Islet of Langerhans (tissue), 1 donor: ENCODE measurements around the gene KRABD2.
A peak's percentile ranks its signal among the peaks of the same experiment; 100 is the strongest.
"Not testable (repeated sequence)": the region's sequence is repeated elsewhere in the genome, so short reads cannot be mapped to it uniquely, and the experiment has no call there.

Experiments
- FAIRE-seq: peaks from one replicate; lab custom pipeline; 2011; peaks lifted over from hg19 to GRCh38; lab: Jason Lieb, UNC

Gene KRABD2

DNA sequence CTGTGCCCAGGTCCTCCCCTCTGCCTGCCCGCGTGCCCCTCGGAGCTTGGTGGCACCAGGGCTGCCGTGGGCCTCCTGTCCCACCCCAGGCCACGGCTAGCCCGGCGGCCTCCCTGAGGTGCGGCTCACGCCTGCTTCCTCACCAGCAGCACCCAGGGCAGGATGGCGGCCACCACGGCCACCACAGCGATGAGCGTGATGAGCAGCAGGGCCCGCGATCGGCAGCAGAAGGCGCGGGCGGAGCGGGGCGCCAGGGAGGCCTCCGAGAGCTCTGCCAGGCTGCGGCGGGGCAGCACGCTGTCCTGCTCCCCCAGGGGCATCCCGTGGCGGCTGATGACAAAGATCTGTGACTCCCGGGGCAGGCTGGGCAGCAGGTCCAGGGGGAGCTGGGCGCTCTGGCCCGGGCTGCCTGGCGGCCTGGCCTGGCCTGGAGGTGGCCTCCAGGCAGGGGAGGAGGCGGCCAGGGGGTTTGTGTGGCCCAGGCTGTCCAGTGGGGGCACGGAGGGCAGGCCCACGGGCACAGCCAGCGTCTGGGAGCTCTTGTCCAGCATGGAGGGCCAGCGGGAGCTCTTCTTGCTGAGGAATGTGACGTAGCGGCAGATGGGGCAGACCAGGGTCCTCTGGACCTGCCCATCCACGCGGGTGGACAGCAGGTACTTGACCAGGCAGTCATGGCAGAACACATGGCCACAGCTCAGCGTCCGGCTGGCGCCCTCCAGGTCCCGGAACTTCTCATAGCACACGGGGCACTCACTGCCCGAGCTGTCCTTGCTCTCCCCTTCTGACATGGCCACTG lies 16.4 kb upstream of the KRABD2 start:
- no peak for FAIRE-seq

DNA sequence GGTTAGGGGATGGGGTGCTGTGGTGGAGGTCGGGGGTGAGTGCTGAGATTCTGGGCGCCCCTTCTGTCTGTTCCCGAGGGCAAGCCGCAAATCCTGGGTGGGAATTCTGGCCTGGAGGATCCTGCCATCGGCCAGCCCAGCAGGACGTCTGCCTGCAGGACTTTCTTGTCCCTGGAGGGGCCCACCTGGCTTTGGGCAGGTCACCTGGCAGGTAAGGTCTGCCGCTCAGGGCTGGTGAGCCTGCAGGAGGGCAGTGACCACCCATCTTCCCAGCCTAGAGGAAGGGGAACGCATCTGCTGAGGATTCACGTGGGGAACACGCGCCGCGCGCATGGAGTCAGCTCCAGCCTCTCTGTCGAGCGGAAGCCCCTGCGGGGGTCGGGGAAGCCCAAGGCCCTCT lies 15.8 kb upstream of the KRABD2 start:
- no peak for FAIRE-seq

DNA sequence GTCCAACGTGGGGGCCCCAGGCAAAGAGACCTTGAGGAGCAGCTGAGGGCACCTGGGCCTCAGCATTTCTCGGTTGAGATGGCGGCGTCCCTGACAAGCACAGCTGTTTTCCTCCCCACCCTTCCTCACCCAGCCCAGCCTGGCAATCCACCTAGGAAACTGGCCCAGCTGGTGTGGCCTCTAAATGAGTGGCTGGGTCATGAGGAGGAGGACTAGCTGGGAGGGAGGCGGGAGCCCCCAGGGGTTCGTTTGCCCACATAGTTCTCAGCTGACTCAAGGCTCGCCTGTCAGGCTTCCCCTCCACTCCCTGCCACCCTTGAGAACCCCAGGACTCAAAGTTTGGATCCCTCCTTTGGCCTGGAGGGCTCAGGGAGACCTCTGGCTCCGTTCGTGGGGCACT lies 15.2 kb upstream of the KRABD2 start:
- no peak for FAIRE-seq

DNA sequence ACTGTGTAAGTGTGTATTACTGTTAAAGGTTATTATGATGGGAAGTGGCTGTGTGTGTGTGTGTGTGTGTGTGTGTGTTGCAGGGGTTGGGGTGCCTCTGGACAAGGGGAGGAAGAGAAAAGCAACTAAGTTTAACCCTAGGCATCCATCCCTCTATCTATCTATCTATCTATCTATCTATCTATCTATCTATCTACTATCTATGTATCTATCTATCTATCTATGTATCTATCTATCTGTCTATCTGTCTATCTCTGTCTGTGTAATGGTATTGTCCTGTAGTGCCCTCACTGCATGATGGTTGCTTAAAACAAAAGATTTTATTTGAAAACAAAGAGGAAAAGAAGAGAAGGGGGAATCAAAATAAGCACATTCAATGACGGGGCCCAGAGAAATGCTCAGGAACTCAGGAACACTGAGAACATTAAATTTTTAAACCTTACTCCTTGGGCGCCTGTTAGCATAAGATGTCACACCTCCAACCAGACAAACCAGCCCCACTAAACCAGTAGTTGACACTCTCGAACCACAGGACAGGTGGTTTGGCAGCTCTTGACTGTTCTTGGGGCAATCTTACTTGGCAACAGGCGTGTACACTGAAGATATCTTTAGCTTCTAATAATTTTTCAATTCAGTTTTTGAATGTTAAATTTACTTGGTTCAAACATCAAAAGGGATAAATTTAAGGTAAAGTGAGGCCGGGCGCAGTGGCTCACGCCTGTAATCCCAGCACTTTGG lies 11.6 kb upstream of the KRABD2 start:
- FAIRE-seq, result no peak

DNA sequence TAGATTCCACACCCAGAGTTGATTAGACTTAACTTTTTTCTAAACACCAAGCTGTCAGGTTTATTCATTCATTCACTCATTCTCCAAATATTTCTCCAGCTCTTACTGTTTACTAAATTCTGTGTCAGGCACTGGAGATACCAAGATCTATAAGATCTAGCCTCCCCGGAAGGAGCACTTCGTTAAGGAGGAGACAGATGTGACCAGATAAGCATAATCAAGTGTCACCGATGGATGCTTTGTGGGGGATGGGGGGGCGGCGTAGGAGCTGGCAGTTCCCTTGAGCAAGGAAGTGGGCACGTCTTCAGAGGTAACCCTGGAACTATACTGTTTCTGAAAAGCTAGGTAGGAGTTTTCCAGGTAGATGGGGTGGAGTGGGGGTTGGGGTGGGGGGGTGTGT lies 10.3 kb upstream of the KRABD2 start:
- no peak for FAIRE-seq

DNA sequence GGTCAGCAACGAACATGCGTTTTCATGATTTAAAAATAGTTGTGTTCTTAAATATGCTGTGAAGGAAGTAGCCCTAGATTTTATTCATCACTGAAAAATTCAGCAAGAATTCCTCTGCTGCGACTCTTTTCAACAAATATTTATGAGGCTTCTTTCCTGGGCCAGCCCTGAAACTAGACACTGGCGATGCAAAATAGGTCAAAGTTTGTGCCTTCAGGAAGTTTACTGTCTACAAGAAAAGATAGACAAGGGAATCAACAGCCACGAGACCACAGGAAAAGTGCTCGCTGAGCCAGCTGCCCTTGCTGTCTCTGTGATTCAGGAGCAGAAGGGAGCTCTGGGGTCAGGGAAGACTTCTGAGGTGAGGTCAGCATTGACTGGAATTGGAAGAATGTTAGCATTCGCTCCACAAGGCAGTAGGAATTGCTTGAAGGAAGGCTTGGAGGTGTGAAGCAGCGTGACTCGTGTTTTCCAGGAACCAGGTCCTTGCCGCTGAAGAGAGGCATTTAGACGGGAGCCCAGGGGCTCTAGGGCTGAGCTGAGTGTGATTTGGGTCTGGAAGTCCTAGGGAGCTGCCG lies 8.4 kb upstream of the KRABD2 start:
- no peak for FAIRE-seq

DNA sequence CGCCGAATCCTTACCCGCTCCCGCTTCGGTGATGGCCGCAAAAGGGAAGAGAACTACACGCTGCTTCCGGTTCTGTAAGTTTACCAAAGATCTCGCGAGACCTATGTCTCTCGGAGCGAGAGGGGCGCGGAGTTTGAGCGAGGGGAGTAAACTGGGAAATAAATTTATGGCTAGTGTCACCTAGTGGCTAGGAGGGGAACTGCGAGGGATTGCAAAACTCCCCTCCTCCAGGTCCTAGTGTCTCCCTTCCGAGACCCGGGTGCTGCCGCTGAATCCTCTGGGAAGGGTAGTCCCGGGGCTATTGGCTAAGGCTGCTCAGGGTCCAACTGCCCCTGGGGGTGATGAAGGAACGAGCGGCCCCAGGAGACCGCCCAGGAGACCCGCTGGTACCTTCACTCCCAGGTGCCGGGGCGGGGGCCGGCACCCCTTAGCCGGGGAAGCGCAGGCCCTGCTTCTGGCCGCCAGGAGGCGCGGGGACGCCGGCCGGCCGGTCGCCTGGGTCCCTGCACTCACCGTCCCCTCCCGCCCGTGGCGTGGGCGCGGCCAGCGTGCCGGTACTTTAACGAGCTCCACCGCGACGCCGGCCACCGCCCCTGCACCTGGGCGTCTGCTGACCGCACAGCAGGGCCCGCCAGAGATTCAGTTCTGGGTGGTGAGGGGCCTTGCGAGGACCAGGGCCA lies 6.8 kb upstream of the KRABD2 start, which contains the start of gene RPL26:
Gene RPL26, minus strand, starts transcription at position 51 of the 680 bp plus-strand sequence. CDS start 883 bp downstream, outside the sequence.
- peak; percentile 92 for FAIRE-seq

DNA sequence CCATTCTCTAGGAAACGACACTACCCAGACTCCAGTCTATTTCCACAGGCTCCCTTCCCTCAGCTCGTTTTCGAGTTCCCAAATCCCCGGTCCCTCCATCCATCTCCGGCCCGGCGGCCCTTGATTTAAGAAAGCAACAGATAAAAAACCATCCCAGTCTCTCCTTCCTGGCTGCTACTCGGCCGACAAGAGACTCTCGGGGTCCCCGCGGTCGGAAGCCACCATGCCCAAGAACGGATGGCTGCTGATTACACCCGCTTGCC lies 6.3 kb upstream of the KRABD2 start:
- no peak for FAIRE-seq

DNA sequence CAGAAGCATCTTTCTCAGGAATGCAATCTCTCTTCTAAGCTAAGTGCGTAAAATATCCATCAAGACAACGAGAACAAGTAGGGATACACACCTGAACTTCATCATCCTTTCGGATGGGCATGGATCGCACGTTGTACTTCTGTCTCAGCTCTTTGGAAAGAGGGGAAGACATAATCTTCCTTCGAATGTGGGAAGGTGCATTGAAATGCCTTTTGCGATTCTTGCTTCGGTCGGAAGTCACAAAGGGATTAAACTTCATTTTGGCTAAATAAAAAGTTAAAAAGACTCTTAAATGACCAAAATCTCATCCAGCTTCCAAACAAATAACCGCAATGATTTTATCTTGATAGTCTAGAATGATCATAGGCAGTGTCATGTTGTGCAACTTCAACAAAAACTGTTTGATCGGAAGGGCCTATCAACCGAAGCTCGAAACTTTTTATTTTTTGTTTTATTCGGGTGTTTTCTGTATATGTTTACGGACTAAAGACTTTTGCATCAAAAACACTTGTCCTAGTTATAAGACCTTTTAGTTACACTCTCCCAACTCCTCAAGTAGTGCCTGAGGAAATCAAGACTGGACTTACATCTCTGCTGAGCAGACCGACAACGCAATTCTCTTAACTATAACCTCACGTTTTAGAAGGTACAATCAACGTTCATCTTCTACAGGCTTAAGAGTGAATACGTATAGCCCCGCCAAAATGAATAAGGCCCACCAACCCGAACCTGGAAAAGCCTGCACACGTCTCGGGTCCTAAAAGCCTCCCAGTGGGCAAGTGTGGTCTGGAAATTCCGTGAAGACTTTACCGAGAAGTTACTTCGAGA lies 5.8 kb upstream of the KRABD2 start:
- FAIRE-seq, result no peak

DNA sequence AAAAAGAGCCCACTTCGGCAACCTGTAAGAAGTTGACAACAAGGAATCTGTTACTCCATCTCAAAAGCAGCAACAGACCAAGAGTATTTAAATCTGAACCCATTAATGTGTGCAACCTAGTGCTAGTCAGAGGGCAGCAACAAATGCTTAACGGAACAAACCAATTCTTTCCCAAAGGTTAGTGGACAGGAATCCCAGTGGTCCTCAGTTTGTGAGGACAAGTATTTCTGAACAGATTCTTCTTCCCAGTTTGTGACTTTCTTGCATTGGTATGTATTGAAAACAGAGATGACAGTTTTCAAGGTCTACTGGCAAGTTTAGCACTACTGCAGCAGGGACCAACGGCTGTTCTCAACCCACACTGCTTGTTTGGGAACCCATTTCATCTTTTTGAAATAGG lies 3.5 kb upstream of the KRABD2 start:
- no peak for FAIRE-seq

DNA sequence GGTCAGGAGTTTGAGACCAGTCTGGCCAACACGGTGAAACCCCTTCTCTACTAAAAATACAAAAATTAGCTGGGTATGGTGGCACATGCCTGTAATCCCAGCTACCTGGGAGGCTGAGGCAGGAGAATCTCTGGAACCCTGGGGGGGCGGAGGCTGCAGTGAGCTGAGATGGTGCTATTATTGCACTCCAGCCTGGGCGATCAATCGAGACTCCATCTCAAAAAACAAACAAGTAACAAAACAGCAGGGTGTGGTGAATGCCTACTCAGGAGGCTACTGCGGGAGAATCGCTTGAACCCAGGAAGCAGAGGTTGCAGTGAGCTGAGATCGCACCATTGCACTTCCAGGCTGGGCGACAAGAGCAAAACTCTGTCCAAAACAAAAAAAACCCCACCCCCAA lies 1.6 kb upstream of the KRABD2 start:
- not testable (repeated sequence) for FAIRE-seq

DNA sequence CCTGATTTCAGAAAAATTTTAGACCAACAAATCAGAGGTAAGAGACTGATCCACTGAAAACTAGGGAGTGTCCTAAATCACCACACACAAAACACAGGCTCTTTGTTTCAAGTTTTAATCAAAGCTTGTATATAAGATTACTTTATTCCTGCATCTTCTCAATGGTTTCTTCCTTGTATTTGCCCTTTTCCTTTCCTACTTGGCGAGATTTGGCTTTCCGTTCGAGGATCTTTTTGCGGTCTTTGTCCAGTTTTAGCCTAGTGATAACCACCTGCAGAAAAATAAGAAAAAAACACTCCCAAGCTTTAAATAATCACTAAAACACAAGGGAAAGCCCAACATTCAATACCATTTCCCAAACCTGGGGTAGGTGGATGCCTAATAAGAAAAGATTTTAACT lies 918 bp upstream of the KRABD2 start:
- no peak for FAIRE-seq

DNA sequence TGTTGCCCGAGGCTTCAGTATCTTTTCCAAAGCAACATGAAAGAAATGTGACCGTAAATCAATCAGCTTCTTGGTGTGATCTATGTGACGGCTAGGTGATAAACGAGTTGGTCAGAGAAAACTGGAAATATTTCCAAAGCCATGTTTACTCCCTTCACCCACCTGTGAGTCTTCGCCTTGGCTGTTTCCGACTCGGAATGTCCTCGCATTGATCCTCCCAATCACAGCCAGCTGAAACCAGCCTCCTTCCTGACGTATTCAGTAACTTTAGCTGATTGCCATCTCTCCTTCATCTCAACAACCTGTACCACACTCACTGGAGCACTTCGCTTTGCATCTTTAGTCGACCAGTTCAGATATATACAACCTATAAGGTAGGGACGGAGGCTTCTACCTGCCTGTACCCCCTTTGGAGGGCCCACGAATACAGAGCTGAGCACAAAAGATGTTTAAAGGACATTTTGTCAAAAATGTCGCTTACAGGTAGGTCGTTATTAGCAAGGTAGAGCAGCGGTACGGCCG lies 705 bp downstream of the KRABD2 start:
- no peak for FAIRE-seq

DNA sequence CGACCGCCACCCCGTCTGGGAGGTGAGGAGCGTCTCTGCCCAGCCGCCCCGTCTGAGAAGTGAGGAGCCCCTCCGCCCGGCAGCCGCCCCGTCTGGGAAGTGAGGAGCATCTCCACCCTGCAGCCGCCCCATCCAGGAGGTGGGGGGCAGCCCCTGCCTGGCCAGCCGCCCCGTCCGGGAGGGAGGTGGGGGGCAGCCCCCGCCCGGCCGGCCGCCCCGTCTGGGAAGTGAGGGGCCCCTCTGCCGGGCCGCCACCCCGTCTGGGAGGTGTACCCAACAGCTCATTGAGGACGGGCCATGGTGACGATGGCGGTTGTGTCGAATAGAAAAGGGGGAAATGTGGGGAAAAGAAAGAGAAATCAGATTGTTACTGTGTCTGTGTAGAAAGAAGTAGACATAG lies 2.6 kb downstream of the KRABD2 start:
- FAIRE-seq, result not testable (repeated sequence)

DNA sequence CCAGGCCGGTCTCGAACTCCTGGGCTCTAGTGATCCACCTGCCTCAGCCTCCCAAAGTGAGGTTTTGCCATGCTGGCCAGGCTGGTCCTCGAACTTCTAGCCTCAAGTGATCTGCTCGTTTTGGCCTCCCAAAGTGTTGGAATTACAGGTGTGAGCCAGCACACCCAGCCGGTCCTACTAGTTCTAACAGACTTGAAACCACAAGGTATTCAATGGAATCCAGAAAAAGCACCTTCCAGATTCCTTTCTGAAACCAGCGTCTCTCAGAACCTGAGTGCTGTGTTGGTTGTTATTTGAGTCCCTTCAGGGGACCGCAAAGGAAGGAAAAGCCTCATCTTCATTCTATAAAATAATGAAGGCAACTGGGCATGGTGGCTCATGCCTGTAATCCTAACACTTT lies 4.1 kb downstream of the KRABD2 start:
- FAIRE-seq, result no peak

DNA sequence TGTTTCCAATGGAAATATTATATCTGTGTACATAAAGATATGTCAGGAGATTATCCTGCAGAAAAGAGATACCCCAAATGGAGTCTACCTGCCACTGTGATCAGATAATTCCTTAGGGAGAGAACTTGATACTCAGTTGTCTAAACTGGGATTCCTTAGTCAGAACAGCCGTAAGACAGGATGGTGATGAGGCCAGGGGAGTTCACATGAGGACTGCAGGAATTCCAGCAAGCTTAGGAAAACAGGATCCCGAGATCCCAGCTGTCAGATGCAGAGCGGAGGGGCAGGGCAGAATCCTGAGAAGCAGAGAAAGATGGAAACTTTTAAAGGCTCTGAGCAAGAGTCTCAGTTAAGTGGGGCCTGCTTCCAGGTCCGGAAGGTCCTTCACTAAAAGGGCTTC lies 4.7 kb downstream of the KRABD2 start:
- no peak for FAIRE-seq

DNA sequence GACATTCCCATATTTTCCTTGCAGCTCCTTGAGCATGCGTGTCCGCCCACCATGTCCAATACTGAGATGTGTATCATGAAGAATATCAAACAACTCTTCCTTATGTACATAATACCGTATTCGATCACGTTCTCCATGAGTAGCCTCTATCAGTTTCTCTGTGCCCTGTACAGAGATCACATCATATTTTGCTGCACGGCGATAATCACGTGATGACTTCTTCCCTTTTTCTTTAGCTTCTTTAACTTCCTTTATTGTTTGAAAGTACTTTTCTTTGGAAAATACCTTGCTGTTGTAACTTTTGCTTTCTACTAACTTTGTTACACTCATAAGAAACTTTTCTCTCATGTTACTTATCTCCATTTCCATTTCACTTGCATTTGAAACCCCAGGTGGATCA lies 6.6 kb downstream of the KRABD2 start:
- no peak for FAIRE-seq

DNA sequence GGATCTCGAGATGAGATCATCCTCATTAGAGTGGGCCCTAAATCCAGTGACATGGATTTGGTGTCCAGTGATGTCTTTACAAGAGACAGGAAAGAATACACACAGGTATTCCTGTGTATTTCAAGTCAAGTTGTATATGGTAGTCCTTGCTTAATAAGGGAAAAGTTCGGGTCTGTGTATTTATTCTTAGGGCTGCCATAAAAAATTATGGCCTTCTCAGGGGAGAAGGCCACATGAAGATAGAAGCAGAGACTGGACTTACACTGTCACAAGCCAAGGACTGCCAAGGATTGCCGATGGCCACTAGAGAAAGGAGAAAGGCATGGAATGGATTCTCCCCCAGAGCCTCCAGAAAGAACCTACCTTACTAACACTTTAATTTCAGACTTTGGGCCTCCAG lies 8.3 kb downstream of the KRABD2 start:
- no peak for FAIRE-seq

DNA sequence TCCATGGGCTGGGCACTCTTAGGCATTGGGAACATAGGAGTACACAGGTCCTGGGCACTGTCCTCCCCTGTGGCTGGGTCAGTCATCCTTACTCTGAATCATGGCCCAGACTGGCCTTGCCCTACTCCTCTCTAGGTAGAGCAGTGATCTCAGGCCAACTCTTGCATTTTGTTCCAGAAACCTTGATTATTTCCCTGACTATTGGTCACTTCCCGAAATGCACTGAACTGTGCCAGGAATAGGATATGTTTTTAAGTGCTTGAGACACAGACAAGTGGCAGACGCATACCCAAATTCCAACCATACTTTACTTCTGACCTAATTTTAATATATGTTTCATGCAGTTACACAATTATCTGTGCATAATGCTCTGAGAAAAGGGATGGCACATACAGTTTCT lies 10.3 kb downstream of the KRABD2 start:
- FAIRE-seq, result no peak

DNA sequence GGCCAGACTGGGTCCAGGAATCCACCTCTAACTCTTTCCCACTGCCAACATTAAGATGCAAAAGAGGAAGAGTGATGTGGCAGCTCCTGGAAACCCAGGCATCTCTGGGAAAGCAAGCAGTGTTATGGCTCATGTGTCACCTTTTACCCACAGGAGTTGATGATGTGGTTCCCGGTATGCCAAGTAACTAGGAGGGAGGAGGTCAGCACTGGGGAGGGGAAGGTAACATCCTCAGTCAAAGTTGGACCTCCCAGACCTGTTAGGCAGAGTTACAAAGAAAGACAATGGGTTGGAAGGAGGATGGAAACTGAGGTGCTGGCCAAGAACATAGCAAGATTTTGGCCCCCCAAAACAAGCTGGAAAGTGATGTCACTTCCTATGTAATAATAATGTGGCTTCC lies 11.4 kb downstream of the KRABD2 start:
- no peak for FAIRE-seq

DNA sequence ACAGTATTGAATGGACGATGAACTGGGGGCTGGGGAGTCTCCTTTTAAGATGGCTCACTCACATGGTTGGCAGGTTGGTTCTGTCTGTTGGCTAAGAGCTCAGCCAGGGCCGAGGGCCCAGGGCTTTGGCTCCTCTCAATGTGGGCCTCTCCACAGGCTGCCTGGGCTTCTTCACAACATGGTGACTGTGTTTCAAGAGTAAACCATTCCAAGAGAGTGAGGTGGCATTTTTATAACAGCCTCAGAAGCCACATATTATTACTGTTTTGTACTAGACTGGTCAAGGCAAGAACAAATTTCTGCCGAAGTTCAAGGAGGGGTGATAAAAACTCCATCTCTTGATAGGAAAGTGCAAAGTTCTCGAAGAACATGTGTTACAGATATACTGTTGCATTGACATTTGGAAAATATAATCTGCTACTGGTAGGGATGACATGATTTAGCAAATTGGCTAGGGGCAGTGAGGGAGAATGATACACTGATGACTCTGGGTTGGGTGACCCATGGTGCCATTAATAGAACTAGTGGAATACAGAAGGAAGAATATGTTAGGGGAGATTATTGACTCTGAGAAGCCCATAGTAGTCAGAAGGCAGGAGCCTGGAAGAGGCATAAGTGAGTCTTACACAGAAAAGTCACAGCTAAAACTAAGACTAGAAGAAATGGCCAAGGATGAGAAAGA lies 13.7 kb downstream of the KRABD2 start:
- FAIRE-seq, result no peak
